ENCODE data around the gene STEAP1B. TPM values are rescaled to one million over a fixed set of nuclear protein-coding genes. Genes with fewer than 3 reads are reported as not detected.

STEAP1B gene
- total and polyA plus RNA-seq, 8 donors, result not detected

DNA sequence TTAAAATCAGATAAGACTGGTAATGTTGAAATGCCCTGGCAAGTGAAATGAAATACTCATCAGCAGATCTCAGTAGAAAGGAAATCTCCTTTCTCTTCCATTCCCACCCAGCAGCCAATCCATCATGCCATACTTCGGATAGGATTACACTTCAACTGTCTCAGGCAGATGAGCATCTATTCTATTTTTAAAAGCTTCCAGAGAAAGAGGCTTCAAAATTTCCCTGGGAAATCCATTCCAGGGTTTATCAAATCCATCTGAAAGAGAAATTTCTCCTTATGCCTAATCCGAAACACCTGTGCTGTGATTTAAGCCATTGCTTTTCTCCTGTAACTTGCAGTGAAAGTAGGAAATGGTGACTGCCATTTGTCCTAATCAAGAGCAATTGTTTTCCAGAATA, 82.6 kb downstream of the STEAP1B start:
- WGBS, 2 donors, result 90 to 92% methylated on average over 2 of the region's 2 CpGs
- no peaks in the 10 kb centered on the region for H3K36me3 ChIP-seq
- H3K4me1 ChIP-seq, result no peaks in the 10 kb centered on the region
- intact Hi-C loops (cut with DNase I), result no loop called here
- H3K27me3 ChIP-seq, result no peaks in the 10 kb centered on the region
- H3K4me3 ChIP-seq, result no peak overlapping the region
- DNase-seq (no peak), ATAC-seq (no peak), FAIRE-seq (no peak)
- TF ChIP-seq, protein P1, sequence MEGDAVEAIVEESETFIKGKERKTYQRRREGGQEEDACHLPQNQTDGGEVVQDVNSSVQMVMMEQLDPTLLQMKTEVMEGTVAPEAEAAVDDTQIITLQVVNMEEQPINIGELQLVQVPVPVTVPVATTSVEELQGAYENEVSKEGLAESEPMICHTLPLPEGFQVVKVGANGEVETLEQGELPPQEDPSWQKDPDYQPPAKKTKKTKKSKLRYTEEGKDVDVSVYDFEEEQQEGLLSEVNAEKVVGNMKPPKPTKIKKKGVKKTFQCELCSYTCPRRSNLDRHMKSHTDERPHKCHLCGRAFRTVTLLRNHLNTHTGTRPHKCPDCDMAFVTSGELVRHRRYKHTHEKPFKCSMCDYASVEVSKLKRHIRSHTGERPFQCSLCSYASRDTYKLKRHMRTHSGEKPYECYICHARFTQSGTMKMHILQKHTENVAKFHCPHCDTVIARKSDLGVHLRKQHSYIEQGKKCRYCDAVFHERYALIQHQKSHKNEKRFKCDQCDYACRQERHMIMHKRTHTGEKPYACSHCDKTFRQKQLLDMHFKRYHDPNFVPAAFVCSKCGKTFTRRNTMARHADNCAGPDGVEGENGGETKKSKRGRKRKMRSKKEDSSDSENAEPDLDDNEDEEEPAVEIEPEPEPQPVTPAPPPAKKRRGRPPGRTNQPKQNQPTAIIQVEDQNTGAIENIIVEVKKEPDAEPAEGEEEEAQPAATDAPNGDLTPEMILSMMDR (IDR thresholded peaks at IDR 0.05), result no peak
- no peaks in the 10 kb centered on the region for H3K9me3 ChIP-seq
- H3K27ac ChIP-seq, result no peak overlapping the region

DNA sequence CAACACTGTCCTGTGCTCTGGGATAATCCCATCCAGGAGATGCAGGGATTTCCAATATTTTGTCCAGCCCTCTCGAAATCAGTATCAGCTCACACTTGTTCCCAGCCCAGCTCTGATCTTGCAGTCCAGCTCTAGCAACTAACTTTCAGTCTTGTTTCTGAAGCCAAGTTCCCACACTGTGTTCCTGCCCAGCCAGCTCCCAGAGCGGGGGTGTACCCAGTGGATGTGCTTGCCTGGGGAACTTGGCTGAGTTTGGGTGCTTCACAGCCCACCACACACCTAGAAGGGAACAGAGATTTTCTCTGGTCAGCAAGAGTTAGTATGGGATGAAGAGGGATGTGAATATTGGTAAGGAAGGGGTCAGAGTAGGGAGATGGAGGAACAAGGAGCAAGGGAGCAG, 85.6 kb downstream of the STEAP1B start:
- FAIRE-seq (no peak), ATAC-seq (no peak), DNase-seq (no peak)
- TF ChIP-seq, protein P1 (IDR thresholded peaks at IDR 0.05), result no peak
- H3K9me3 ChIP-seq, result no peaks in the 10 kb centered on the region
- no peaks in the 10 kb centered on the region for H3K4me1 ChIP-seq
- intact Hi-C loops (cut with DNase I), result no loop called here
- H3K36me3 ChIP-seq, result no peaks in the 10 kb centered on the region
- 85 to 93% methylated on average over 2 of the region's 2 CpGs for WGBS, 2 donors
- no peak overlapping the region for H3K27ac ChIP-seq
- H3K4me3 ChIP-seq, result no peak overlapping the region
- no peaks in the 10 kb centered on the region for H3K27me3 ChIP-seq

DNA sequence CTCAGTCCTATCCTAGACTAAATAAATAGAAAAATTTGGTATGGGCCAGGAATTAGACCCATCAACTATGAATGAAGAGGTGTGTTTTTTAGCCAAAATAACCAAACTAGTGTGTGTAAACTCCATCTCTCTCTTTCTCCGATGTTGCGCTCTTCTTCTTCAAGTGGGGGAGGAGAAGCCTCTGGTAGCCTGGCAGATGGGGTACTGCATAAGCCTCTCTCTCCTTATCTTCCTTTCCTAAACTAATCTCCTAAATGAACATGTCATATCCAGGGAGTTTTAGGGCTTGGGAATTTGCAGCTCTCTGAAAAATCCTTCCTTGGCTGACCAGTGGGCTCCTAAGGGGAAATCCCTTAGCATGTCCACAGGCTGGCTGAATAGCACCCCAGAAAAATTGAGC, 86.8 kb downstream of the STEAP1B start:
- TF ChIP-seq, protein P1 (IDR thresholded peaks at IDR 0.05), result no peak
- Histone ChIP-seq H3K9me3 (no peaks in the 10 kb centered on the region), H3K27me3 (no peaks in the 10 kb centered on the region), H3K4me1 (no peaks in the 10 kb centered on the region), H3K27ac (no peak overlapping the region), H3K36me3 (no peaks in the 10 kb centered on the region), H3K4me3 (no peak overlapping the region)
- DNase-seq, result no peak
- ATAC-seq, result no peak
- 96 to 100% methylated on average over 2 of the region's 2 CpGs for WGBS, 2 donors
- FAIRE-seq, result no peak
- intact Hi-C loops (cut with DNase I), result no loop called here

DNA sequence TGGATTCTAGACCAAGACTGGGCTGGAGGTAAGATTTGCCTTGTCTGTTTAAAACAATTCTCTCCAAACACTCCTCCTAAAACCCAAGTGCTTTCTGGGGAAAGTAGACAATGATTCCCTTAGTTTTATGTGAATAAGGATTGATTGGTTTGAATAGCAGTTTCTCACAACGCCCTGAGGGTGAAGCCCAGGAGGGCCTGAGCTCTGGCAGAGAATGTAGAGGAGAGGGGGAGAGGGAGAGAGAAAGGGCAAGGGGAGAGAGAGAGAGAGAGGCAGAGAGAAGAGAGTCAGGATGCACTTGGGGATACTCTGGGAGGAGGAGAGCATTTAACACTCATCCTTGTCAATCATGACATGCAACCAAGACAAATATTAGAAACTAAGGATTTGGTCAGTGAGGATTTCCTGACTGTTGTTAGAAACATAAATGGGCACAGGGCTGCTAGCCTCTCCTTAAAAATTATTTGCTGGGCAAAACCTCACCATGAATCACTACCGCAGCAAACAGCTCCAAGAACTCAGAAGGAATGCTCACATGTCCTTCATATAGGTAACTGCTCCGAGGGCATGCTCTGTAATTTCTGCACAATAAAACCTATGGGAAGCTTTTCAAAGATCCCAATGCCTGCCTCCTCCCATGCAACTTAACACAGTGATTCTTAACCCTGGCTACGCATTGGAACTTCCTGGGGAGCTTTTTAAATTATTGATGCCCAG, 87.9 kb downstream of the STEAP1B start:
- Histone ChIP-seq H3K4me1 (no peaks in the 10 kb centered on the region), H3K4me3 (no peak overlapping the region), H3K36me3 (no peaks in the 10 kb centered on the region), H3K27ac (no peak overlapping the region), H3K27me3 (no peaks in the 10 kb centered on the region), H3K9me3 (no peaks in the 10 kb centered on the region)
- TF ChIP-seq, protein P1 (IDR thresholded peaks at IDR 0.05), result no peak
- no peak for FAIRE-seq
- no peak for DNase-seq
- 86 to 88% methylated on average over 4 of the region's 4 CpGs for WGBS, 2 donors
- ATAC-seq, result no peak
- intact Hi-C loops (cut with DNase I), result no loop called here

DNA sequence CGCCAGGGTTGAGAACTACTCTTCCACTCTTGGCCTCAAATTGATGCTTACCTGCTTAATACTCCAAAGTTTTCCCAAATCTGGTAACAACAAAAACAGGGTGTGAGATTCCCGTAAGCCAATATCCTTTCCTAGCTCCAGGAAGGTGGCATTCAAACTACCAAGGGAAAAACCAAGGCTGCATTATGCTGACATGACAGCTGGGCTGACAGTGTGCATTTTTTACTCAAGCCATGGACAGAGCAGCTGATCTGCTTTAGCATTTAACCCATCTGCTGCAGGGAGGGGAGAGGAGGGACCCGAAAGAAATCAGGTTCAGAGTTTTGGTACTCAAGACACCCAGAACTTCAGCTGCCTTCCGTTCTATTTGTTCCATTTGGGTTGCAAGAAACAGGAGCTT, 93.3 kb downstream of the STEAP1B start:
- Histone ChIP-seq H3K36me3 (no peaks in the 10 kb centered on the region), H3K27ac (no peak overlapping the region), H3K9me3 (no peaks in the 10 kb centered on the region), H3K4me1 (no peaks in the 10 kb centered on the region), H3K27me3 (no peaks in the 10 kb centered on the region), H3K4me3 (no peak overlapping the region)
- no peak for ATAC-seq
- 96 to 97% methylated on average over 4 of the region's 4 CpGs for WGBS, 2 donors
- TF ChIP-seq, protein P1 (IDR thresholded peaks at IDR 0.05), result no peak
- no peak for FAIRE-seq
- intact Hi-C loops (cut with DNase I), result no loop called here
- no peak for DNase-seq
